HL-60 (cell line): ENCODE measurements around the gene FNDC5.

Experiments
- DNase-seq, 2 experiments: peaks; one replicate each; pipeline ENCODE4 v3.0.0-alpha.2; 2010 to 2020; ENCODE audit warnings: low read depth in 1 of 2, low spot score in 1 of 2
- H3K27ac ChIP-seq: fragments of 250-450 bp; sonication (Bioruptor Pico); replicated peaks from 2 replicates; pipeline ENCODE4 v1.5.1; 2020; ENCODE audit warnings: mild to moderate bottlenecking, moderate library complexity
- H3K27me3 ChIP-seq: fragments of 250-450 bp; sonication (Bioruptor Pico); 2 replicates; pipeline ENCODE4 v1.5.1; 2021; ENCODE audit warnings: mild to moderate bottlenecking, moderate library complexity; ENCODE audit not compliant: insufficient read depth, poor library complexity, severe bottlenecking
- H3K4me3 ChIP-seq: replicated peaks from 2 replicates; pipeline ENCODE4 v1.5.1; 2011; ENCODE audit warnings: mild to moderate bottlenecking, control low read depth, low read length; ENCODE audit not compliant: insufficient read depth
- GABPA ChIP-seq: IDR thresholded peaks from 2 replicates; pipeline ENCODE4 v1.6.1; 2012; ENCODE audit warnings: low read depth
- POLR2AphosphoS5 ChIP-seq: IDR thresholded peaks from 2 replicates; pipeline ENCODE4 v1.6.1; 2012; ENCODE audit warnings: low read depth
- SPI1 ChIP-seq: IDR thresholded peaks from 2 replicates; pipeline ENCODE4 v1.6.1; 2012; ENCODE audit warnings: low read depth, mild to moderate bottlenecking, borderline replicate concordance
- TF ChIP-seq, protein P1 (sequence below): IDR thresholded peaks from 2 replicates; pipeline ENCODE4 v1.6.1; 2012; ENCODE audit warnings: low read depth; ENCODE audit not compliant: insufficient replicate concordance
- TF ChIP-seq, protein P2 (sequence below): IDR thresholded peaks from one replicate; pipeline ENCODE4 v1.5.1; 2011; ENCODE audit warnings: low read length, control low read depth, inconsistent platforms; ENCODE audit not compliant: insufficient read depth

FNDC5 gene

GRCh38 chr1:32903991-32904785 lies 33.5 kb upstream of the FNDC5 start:
- DNase-seq, result no peak
- no peak for TF ChIP-seq GABPA
- TF ChIP-seq, protein P1, sequence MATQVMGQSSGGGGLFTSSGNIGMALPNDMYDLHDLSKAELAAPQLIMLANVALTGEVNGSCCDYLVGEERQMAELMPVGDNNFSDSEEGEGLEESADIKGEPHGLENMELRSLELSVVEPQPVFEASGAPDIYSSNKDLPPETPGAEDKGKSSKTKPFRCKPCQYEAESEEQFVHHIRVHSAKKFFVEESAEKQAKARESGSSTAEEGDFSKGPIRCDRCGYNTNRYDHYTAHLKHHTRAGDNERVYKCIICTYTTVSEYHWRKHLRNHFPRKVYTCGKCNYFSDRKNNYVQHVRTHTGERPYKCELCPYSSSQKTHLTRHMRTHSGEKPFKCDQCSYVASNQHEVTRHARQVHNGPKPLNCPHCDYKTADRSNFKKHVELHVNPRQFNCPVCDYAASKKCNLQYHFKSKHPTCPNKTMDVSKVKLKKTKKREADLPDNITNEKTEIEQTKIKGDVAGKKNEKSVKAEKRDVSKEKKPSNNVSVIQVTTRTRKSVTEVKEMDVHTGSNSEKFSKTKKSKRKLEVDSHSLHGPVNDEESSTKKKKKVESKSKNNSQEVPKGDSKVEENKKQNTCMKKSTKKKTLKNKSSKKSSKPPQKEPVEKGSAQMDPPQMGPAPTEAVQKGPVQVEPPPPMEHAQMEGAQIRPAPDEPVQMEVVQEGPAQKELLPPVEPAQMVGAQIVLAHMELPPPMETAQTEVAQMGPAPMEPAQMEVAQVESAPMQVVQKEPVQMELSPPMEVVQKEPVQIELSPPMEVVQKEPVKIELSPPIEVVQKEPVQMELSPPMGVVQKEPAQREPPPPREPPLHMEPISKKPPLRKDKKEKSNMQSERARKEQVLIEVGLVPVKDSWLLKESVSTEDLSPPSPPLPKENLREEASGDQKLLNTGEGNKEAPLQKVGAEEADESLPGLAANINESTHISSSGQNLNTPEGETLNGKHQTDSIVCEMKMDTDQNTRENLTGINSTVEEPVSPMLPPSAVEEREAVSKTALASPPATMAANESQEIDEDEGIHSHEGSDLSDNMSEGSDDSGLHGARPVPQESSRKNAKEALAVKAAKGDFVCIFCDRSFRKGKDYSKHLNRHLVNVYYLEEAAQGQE, result no peak
- TF ChIP-seq, protein P2, sequence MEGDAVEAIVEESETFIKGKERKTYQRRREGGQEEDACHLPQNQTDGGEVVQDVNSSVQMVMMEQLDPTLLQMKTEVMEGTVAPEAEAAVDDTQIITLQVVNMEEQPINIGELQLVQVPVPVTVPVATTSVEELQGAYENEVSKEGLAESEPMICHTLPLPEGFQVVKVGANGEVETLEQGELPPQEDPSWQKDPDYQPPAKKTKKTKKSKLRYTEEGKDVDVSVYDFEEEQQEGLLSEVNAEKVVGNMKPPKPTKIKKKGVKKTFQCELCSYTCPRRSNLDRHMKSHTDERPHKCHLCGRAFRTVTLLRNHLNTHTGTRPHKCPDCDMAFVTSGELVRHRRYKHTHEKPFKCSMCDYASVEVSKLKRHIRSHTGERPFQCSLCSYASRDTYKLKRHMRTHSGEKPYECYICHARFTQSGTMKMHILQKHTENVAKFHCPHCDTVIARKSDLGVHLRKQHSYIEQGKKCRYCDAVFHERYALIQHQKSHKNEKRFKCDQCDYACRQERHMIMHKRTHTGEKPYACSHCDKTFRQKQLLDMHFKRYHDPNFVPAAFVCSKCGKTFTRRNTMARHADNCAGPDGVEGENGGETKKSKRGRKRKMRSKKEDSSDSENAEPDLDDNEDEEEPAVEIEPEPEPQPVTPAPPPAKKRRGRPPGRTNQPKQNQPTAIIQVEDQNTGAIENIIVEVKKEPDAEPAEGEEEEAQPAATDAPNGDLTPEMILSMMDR, result no peak
- TF ChIP-seq POLR2AphosphoS5, result no peak
- no peak for TF ChIP-seq SPI1
- Histone ChIP-seq H3K27me3 (peaks cover 35% of the 10 kb centered on the region), H3K27ac (no peak overlapping the region), H3K4me3 (no peak overlapping the region)

DNA sequence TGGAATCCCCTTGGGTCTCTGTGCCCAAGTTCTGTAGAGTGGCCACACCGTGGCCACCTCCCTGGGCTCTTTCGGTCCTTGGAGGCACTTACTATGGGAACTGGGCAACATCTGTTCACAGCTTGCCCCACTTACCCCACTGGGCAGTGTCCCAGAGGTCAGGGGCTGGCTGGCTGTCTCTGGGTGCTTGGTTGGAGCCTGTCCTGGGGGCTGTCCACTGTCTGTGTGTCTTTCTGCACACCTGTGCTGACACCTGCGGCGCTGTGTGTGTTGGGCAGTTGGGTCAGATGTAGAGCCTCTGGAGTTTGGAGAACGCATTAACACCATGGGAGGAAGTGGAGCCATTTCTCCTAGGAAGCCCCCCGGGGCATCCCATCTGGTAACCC lies 31.8 kb upstream of the FNDC5 start:
- Histone ChIP-seq H3K4me3 (no peak overlapping the region), H3K27me3 (peaks cover 41% of the 10 kb centered on the region), H3K27ac (no peak overlapping the region)
- DNase-seq, result no peak
- TF ChIP-seq, protein P2, result no peak
- TF ChIP-seq, protein P1, result no peak
- TF ChIP-seq GABPA (no peak), SPI1 (no peak), POLR2AphosphoS5 (no peak)

DNA sequence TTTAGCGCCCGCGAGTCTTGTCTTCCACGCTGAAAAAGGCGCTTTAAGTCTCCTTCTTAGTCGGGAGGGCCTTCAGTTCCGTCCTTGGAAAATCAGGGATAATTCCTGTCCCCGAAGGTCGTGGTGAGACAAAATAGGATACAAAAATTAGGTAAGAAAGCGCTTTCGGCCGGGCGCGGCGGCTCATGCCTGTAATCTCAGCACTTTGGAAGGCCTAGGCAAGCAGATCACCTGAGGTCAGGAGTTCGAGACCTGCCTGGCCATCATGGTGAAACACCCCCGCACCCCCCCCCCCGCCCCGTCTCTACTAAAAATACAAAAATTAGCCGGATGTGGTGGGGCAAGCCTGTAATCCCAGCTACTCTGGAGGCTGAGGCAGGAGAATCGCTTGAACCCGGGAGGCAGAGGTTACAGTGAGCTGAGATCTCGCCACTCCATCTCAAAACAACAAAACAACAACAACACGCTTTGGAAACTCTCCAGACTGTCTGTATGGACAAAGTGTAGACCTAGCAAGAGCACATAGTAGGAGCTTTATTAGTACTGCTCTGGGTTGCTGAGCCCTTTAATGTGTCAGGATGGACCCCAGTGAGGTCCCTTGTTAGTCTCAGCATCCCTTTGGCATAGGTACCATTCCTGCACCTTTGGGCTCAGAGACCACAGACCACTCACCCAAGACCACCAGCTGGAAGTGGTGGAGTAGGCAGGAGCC lies 31.3 kb upstream of the FNDC5 start:
- no peak overlapping the region for H3K27ac ChIP-seq
- no peak for DNase-seq
- peaks cover 41% of the 10 kb centered on the region for H3K27me3 ChIP-seq
- TF ChIP-seq POLR2AphosphoS5 (no peak), GABPA (no peak), SPI1 (no peak)
- TF ChIP-seq, protein P2, result no peak
- TF ChIP-seq, protein P1, result no peak
- H3K4me3 ChIP-seq, result no peak overlapping the region
